Body of pancreas (tissue), 4 donors: Measurements from ENCODE around the gene SRGAP1. TPM values are rescaled to one million over a fixed set of nuclear protein-coding genes. Genes with fewer than 3 reads are reported as not detected.
A peak's percentile ranks its signal among the peaks of the same experiment; 100 is the strongest.

Source experiments
- ATAC-seq: fragments of 150-250 bp; one replicate; pipeline ENCODE4 v1.9.1; 2016
- DNase-seq, 4 donors: peaks; one replicate each; pipeline ENCODE4 v3.0.0-alpha.2; 2019
- H3K27ac ChIP-seq, 4 donors: fragments of 200-600 bp; sonication (generic); 1 replicate in 3 of 4; 2 replicates in 1 of 4; pipeline versions ENCODE4 v1.5.1 to v1.6.1; 2016 to 2019; ENCODE audit warnings: mild to moderate bottlenecking in 1 of 4, mixed read lengths in 1 of 4, moderate library complexity in 1 of 4
- H3K27me3 ChIP-seq, 2 donors: fragments of 200-600 bp; sonication (generic); one replicate each; pipeline ENCODE4 v1.6.0; 2016; ENCODE audit warnings: mild to moderate bottlenecking in 1 of 2
- H3K36me3 ChIP-seq, 2 donors: fragments of 200-600 bp; sonication (generic); replicated peaks in 1 of 2; 2 replicates each; pipeline ENCODE4 v1.5.1; 2016; ENCODE audit warnings: low read depth in 2 of 2; ENCODE audit not compliant: insufficient read depth in 1 of 2
- H3K4me1 ChIP-seq: fragments of 200-600 bp; sonication (generic); one replicate; pipeline ENCODE4 v1.6.0; 2016
- H3K4me3 ChIP-seq, 2 donors: fragments of 200-600 bp; sonication (generic); 1 replicate in 1 of 2; 2 replicates in 1 of 2; pipeline ENCODE4 v1.5.1; 2016 to 2019
- H3K9me3 ChIP-seq, 3 donors: fragments of 200-600 bp; sonication (generic); 1 replicate in 2 of 3; 2 replicates in 1 of 3; pipeline ENCODE4 v1.5.1; 2016
- POLR2A ChIP-seq, 3 donors: fragments of 450-650 bp; IDR thresholded peaks; one replicate each; pipeline ENCODE4 v1.6.1; 2016; ENCODE audit warnings: antibody characterized with exemption in 3 of 3, mild to moderate bottlenecking in 2 of 3
- WGBS, 2 donors: methylation state at CpG; one replicate each; pipeline ENCODE4 v1.1.5; 2017; 5-methylcytosine and 5-hydroxymethylcytosine counted together
- intact Hi-C: fragments of 100-400 bp; cut with DNase I; formaldehyde crosslinking; loops from one replicate; pipeline ENCODE4 v1.15.1; 2023
- total RNA-seq, 2 donors: library from RNA; depleted of rRNA; stranded (reverse); fragments of >200 nt; gene quantifications; one replicate each; pipeline ENCODE4 v1.1.0, GENCODE V29; 2016
- TF ChIP-seq, protein P1 (sequence below), 7 experiments: fragments of 450-650 bp in 4 of 7; fragments of 200-600 bp in 3 of 7; sonication (generic) in 3 of 7; IDR thresholded peaks; one replicate each; pipeline ENCODE4 v1.5.1; 2016 to 2019; ENCODE audit warnings: antibody characterized with exemption in 7 of 7

SRGAP1 gene
- total RNA-seq, 2 donors from 2014 or later: 8.8 to 14.8 TPM

DNA sequence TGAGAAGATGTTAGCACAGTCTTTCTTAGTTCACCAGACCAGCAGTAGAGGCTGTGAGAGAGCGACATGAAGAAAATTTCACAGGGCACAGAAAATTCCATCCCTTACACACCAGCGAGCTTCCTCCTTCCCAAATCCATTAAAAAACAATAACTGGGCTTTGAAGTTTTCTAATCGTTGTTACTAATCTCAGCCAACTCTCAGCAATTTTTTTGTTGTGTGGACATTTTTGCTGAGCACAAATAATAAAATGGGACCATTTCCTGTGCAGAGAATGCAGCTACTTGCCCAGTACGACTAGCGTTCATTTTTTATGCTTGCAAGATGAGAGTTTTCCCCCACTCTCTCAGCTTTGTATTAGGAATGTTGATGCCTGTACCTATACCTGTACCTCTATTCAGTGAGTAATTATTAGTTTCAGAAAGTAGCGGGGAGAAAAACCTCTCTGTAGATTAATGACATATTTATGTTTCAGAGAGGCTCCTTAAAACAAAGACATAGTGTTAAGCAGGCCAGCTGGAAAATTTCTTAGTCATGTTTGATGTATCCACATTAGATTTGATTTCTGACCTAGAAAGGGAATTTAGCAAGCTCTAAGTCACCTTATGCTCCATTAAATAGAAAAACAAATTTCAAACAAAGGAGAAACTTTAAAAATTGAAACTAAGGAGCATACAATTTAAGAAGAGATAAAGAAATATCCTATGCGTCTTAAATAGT, 146.5 kb downstream of the SRGAP1 start:
- 58 to 68% methylated on average over 7 of the region's 7 CpGs for WGBS, 2 donors
- TF ChIP-seq POLR2A (IDR thresholded peaks at IDR 0.05): no peak
- TF ChIP-seq, protein P1, sequence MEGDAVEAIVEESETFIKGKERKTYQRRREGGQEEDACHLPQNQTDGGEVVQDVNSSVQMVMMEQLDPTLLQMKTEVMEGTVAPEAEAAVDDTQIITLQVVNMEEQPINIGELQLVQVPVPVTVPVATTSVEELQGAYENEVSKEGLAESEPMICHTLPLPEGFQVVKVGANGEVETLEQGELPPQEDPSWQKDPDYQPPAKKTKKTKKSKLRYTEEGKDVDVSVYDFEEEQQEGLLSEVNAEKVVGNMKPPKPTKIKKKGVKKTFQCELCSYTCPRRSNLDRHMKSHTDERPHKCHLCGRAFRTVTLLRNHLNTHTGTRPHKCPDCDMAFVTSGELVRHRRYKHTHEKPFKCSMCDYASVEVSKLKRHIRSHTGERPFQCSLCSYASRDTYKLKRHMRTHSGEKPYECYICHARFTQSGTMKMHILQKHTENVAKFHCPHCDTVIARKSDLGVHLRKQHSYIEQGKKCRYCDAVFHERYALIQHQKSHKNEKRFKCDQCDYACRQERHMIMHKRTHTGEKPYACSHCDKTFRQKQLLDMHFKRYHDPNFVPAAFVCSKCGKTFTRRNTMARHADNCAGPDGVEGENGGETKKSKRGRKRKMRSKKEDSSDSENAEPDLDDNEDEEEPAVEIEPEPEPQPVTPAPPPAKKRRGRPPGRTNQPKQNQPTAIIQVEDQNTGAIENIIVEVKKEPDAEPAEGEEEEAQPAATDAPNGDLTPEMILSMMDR (IDR thresholded peaks at IDR 0.05): no peak
- Histone ChIP-seq H3K27me3 (no peaks in the 10 kb centered on the region), H3K27ac (peak overlapping the region in 1 of 4 donors; percentile 33), H3K36me3 (no peaks in the 10 kb centered on the region), H3K9me3 (no peaks in the 10 kb centered on the region), H3K4me3 (no peak overlapping the region), H3K4me1 (peaks cover 29% of the 10 kb centered on the region)
- DNase-seq: no peak
- ATAC-seq: no peak
- intact Hi-C loops: no loop called here

DNA sequence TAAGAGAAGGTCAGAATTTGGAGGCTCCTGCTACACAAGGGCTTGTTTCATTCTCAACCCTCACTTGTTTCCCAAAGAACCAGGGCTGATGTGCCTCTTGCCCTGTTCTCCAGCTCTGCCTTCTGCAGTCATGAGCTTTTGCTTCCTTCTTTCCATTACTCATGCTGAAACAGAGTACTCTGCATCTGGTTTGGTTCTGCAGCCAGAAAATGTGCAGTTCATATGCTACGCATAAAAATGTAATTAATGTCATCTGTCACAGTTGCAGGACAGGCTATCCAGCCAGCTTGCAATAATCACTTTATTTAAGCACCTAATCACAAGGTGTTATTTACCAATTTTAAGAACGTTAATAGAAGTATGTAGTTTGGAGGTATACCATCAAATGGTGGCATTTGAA, 150.2 kb downstream of the SRGAP1 start:
- Histone ChIP-seq H3K4me1 (peaks cover 29% of the 10 kb centered on the region), H3K4me3 (no peak overlapping the region), H3K9me3 (no peaks in the 10 kb centered on the region), H3K27me3 (no peaks in the 10 kb centered on the region), H3K27ac (no peak overlapping the region), H3K36me3 (no peaks in the 10 kb centered on the region)
- intact Hi-C loops: no loop called here
- TF ChIP-seq POLR2A (IDR thresholded peaks at IDR 0.05): no peak
- TF ChIP-seq, protein P1 (IDR thresholded peaks at IDR 0.05): no peak
- 30 to 31% methylated on average over 2 of the region's 2 CpGs for WGBS, 2 donors
- ATAC-seq: no peak
- DNase-seq: no peak

DNA sequence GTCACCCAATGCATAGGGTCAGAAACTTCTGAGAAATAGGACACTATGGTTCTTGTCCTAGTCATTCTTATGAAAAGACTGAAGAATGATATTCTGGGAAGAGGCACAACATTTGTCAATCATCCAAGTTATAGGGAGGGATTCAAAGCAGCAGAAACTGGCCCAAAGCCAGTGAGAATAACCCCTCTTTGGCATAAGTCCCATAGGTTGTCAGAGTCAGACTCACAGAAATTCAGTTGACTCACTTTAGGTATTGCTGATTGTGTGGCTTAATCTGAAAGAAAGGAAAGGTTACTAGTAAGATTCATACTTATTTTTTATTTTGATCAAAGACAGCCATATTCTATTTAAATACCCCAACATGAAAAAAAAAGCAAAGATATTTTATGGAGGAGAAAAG, 151.0 kb downstream of the SRGAP1 start:
- DNase-seq (no peak), ATAC-seq (no peak)
- peaks cover 29% of the 10 kb centered on the region for H3K4me1 ChIP-seq
- H3K9me3 ChIP-seq: no peaks in the 10 kb centered on the region
- intact Hi-C loops: no loop called here
- no peak for TF ChIP-seq POLR2A (IDR thresholded peaks at IDR 0.05)
- TF ChIP-seq, protein P1 (IDR thresholded peaks at IDR 0.05): no peak
- H3K27ac ChIP-seq: no peak overlapping the region
- no peaks in the 10 kb centered on the region for H3K36me3 ChIP-seq
- no peaks in the 10 kb centered on the region for H3K27me3 ChIP-seq
- no peak overlapping the region for H3K4me3 ChIP-seq

DNA sequence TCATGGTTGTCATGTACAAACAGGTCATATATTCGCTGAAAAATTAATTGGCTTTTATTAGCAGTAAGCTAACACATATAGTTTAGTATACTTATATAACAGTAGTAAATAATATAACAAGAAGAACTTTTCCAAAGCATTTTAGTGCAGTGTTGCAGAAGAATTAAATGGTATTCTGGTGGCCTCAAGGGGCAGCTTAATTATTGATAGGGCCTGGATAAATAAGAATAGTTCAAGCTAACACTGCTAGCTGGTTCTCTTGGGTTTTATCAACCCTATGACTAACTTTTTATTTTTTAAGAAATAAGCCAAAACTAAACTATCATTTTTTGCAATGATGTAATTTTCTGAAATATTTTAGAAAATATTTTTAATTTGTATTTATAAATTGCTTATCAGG, 152.1 kb downstream of the SRGAP1 start:
- no peak for DNase-seq
- H3K27ac ChIP-seq: no peak overlapping the region
- no peaks in the 10 kb centered on the region for H3K9me3 ChIP-seq
- H3K36me3 ChIP-seq: no peaks in the 10 kb centered on the region
- 92 to 96% methylated on average over 1 of the region's 1 CpG for WGBS, 2 donors
- no peak for TF ChIP-seq POLR2A (IDR thresholded peaks at IDR 0.05)
- TF ChIP-seq, protein P1 (IDR thresholded peaks at IDR 0.05): no peak
- H3K4me1 ChIP-seq: peaks cover 27% of the 10 kb centered on the region
- ATAC-seq: no peak
- intact Hi-C loops: no loop called here
- no peak overlapping the region for H3K4me3 ChIP-seq
- H3K27me3 ChIP-seq: no peaks in the 10 kb centered on the region

DNA sequence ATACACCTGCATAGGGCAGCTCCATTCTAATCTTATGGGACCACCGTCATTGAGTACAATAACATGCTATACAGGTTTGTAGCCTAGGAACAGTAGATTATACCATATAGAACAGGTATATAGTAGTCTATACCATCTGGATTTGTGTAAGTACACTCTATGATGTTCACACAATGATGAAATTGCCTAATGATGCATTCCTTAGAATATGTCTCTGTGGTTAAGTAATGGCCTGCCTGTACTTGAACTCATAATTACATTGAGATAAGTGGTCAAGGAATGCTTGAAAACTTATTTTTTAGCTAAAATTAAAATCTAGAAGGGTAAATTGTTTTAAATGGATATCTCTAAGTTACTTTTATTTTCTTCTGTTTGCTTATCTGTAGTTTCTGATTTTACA, 152.7 kb downstream of the SRGAP1 start:
- Histone ChIP-seq H3K36me3 (no peaks in the 10 kb centered on the region), H3K4me1 (peaks cover 21% of the 10 kb centered on the region), H3K4me3 (no peak overlapping the region), H3K27ac (no peak overlapping the region), H3K27me3 (no peaks in the 10 kb centered on the region), H3K9me3 (no peaks in the 10 kb centered on the region)
- DNase-seq (no peak), ATAC-seq (no peak)
- intact Hi-C loops: no loop called here
- TF ChIP-seq, protein P1 (IDR thresholded peaks at IDR 0.05): no peak
- no peak for TF ChIP-seq POLR2A (IDR thresholded peaks at IDR 0.05)
- WGBS, 2 donors: 73 to 96% methylated on average over 1 of the region's 1 CpG
